ENCODE data around the gene APP.

APP gene

GRCh38 chr21:25959799-25960198 is 210.8 kb downstream of the APP start:
- WGBS, 2 experiments = 89 to 100% methylated on average over 3 of the region's 3 CpGs
- H3K9me3 ChIP-seq (ENCODE audit: control insufficient read depth, low read length) = no peaks in the 10 kb centered on the region

GRCh38 chr21:25956993-25957714 is 213.4 kb downstream of the APP start:
- 93 to 94% methylated on average over 2 of the region's 2 CpGs for WGBS, 2 experiments
- Histone ChIP-seq H3K36me3 (ENCODE audit: control insufficient read depth, insufficient read depth, low read length) (peaks cover 24% of the 10 kb centered on the region), H3K27ac (ENCODE audit: insufficient read depth, low read depth, low read length, poor library complexity, severe bottlenecking) (no peak overlapping the region), H3K4me3 (ENCODE audit: insufficient read depth, low read depth, low read length) (no peak overlapping the region), H3K27me3 (ENCODE audit: control insufficient read depth, insufficient read depth, low read length, poor library complexity, severe bottlenecking) (no peaks in the 10 kb centered on the region), H3K4me1 (ENCODE audit: control insufficient read depth, insufficient read depth, low read length) (peaks cover 13% of the 10 kb centered on the region), H3K9me3 (ENCODE audit: control insufficient read depth, low read length) (no peaks in the 10 kb centered on the region)

More at GRCh38 chr21:25959799-25960198, 210.8 kb downstream of the APP start:
- Histone ChIP-seq H3K4me1 (ENCODE audit: control insufficient read depth, insufficient read depth, low read length) (peaks cover 13% of the 10 kb centered on the region), H3K36me3 (ENCODE audit: control insufficient read depth, insufficient read depth, low read length) (peaks cover 8% of the 10 kb centered on the region), H3K4me3 (ENCODE audit: insufficient read depth, low read depth, low read length) (no peak overlapping the region), H3K27me3 (ENCODE audit: control insufficient read depth, insufficient read depth, low read length, poor library complexity, severe bottlenecking) (no peaks in the 10 kb centered on the region), H3K27ac (ENCODE audit: insufficient read depth, low read depth, low read length, poor library complexity, severe bottlenecking) (no peak overlapping the region)

- peaks cover 10% of the 10 kb centered on the region for H3K4me1 ChIP-seq (ENCODE audit: control insufficient read depth, insufficient read depth, low read length)
- H3K9me3 ChIP-seq (ENCODE audit: control insufficient read depth, low read length) = no peaks in the 10 kb centered on the region
- no peak overlapping the region for H3K27ac ChIP-seq (ENCODE audit: insufficient read depth, low read depth, low read length, poor library complexity, severe bottlenecking)
- no peaks in the 10 kb centered on the region for H3K27me3 ChIP-seq (ENCODE audit: control insufficient read depth, insufficient read depth, low read length, poor library complexity, severe bottlenecking)
- peaks cover 24% of the 10 kb centered on the region for H3K36me3 ChIP-seq (ENCODE audit: control insufficient read depth, insufficient read depth, low read length)
- WGBS, 2 experiments = 96% methylated on average over 10 to 11 of the region's 11 CpGs
- H3K4me3 ChIP-seq (ENCODE audit: insufficient read depth, low read depth, low read length) = no peak overlapping the region
These were observed 214.9 kb downstream of the APP start for GRCh38 chr21:25955646-25956045.

- no peak overlapping the region for H3K27ac ChIP-seq (ENCODE audit: insufficient read depth, low read depth, low read length, poor library complexity, severe bottlenecking)
- H3K36me3 ChIP-seq (ENCODE audit: control insufficient read depth, insufficient read depth, low read length) = peaks cover 24% of the 10 kb centered on the region
- peaks cover 9% of the 10 kb centered on the region for H3K4me1 ChIP-seq (ENCODE audit: control insufficient read depth, insufficient read depth, low read length)
- 91 to 95% methylated on average over 2 of the region's 2 CpGs for WGBS, 2 experiments
- H3K27me3 ChIP-seq (ENCODE audit: control insufficient read depth, insufficient read depth, low read length, poor library complexity, severe bottlenecking) = no peaks in the 10 kb centered on the region
- H3K4me3 ChIP-seq (ENCODE audit: insufficient read depth, low read depth, low read length) = no peak overlapping the region
- no peaks in the 10 kb centered on the region for H3K9me3 ChIP-seq (ENCODE audit: control insufficient read depth, low read length)
These were observed 216.9 kb downstream of the APP start for GRCh38 chr21:25953659-25954058.

- Histone ChIP-seq H3K27ac (ENCODE audit: insufficient read depth, low read depth, low read length, poor library complexity, severe bottlenecking) (no peak overlapping the region), H3K27me3 (ENCODE audit: control insufficient read depth, insufficient read depth, low read length, poor library complexity, severe bottlenecking) (no peaks in the 10 kb centered on the region), H3K36me3 (ENCODE audit: control insufficient read depth, insufficient read depth, low read length) (peaks cover 20% of the 10 kb centered on the region), H3K4me1 (ENCODE audit: control insufficient read depth, insufficient read depth, low read length) (peaks cover 12% of the 10 kb centered on the region), H3K9me3 (ENCODE audit: control insufficient read depth, low read length) (no peaks in the 10 kb centered on the region), H3K4me3 (ENCODE audit: insufficient read depth, low read depth, low read length) (no peak overlapping the region)
- WGBS, 2 experiments = 93 to 96% methylated on average over 3 of the region's 3 CpGs
These were observed 217.4 kb downstream of the APP start for GRCh38 chr21:25953196-25953595.

GRCh38 chr21:25952306-25952705 is 218.3 kb downstream of the APP start:
- H3K27ac ChIP-seq (ENCODE audit: insufficient read depth, low read depth, low read length, poor library complexity, severe bottlenecking) = no peak overlapping the region
- WGBS, 2 experiments = 100% methylated on average over 1 of the region's 1 CpG; no CpG with 5 or more reads in 1 of the 2 experiments
- no peaks in the 10 kb centered on the region for H3K9me3 ChIP-seq (ENCODE audit: control insufficient read depth, low read length)
- peaks cover 20% of the 10 kb centered on the region for H3K36me3 ChIP-seq (ENCODE audit: control insufficient read depth, insufficient read depth, low read length)
- H3K4me1 ChIP-seq (ENCODE audit: control insufficient read depth, insufficient read depth, low read length) = peaks cover 12% of the 10 kb centered on the region
- H3K27me3 ChIP-seq (ENCODE audit: control insufficient read depth, insufficient read depth, low read length, poor library complexity, severe bottlenecking) = no peaks in the 10 kb centered on the region
- H3K4me3 ChIP-seq (ENCODE audit: insufficient read depth, low read depth, low read length) = no peak overlapping the region

- Histone ChIP-seq H3K27ac (ENCODE audit: insufficient read depth, low read depth, low read length, poor library complexity, severe bottlenecking) (no peak overlapping the region), H3K27me3 (ENCODE audit: control insufficient read depth, insufficient read depth, low read length, poor library complexity, severe bottlenecking) (no peaks in the 10 kb centered on the region), H3K36me3 (ENCODE audit: control insufficient read depth, insufficient read depth, low read length) (peaks cover 20% of the 10 kb centered on the region), H3K9me3 (ENCODE audit: control insufficient read depth, low read length) (peaks cover 4% of the 10 kb centered on the region), H3K4me1 (ENCODE audit: control insufficient read depth, insufficient read depth, low read length) (peaks cover 12% of the 10 kb centered on the region), H3K4me3 (ENCODE audit: insufficient read depth, low read depth, low read length) (no peak overlapping the region)
- WGBS, 2 experiments = 0% methylated on average over 1 of the region's 1 CpG
These were observed 220.9 kb downstream of the APP start for GRCh38 chr21:25949701-25950100.

- 95 to 98% methylated on average over 3 of the region's 3 CpGs for WGBS, 2 experiments
- H3K27ac ChIP-seq (ENCODE audit: insufficient read depth, low read depth, low read length, poor library complexity, severe bottlenecking) = no peak overlapping the region
- H3K36me3 ChIP-seq (ENCODE audit: control insufficient read depth, insufficient read depth, low read length) = peaks cover 5% of the 10 kb centered on the region
- H3K4me3 ChIP-seq (ENCODE audit: insufficient read depth, low read depth, low read length) = no peak overlapping the region
- H3K4me1 ChIP-seq (ENCODE audit: control insufficient read depth, insufficient read depth, low read length) = peaks cover 7% of the 10 kb centered on the region
- no peaks in the 10 kb centered on the region for H3K27me3 ChIP-seq (ENCODE audit: control insufficient read depth, insufficient read depth, low read length, poor library complexity, severe bottlenecking)
- peaks cover 4% of the 10 kb centered on the region for H3K9me3 ChIP-seq (ENCODE audit: control insufficient read depth, low read length)
These were observed 225.8 kb downstream of the APP start for GRCh38 chr21:25944672-25945213.

GRCh38 chr21:25944082-25944481 is 226.5 kb downstream of the APP start:
- Histone ChIP-seq H3K27me3 (ENCODE audit: control insufficient read depth, insufficient read depth, low read length, poor library complexity, severe bottlenecking) (no peaks in the 10 kb centered on the region), H3K27ac (ENCODE audit: insufficient read depth, low read depth, low read length, poor library complexity, severe bottlenecking) (no peak overlapping the region), H3K36me3 (ENCODE audit: control insufficient read depth, insufficient read depth, low read length) (peaks cover 5% of the 10 kb centered on the region), H3K4me3 (ENCODE audit: insufficient read depth, low read depth, low read length) (no peak overlapping the region), H3K9me3 (ENCODE audit: control insufficient read depth, low read length) (peaks cover 4% of the 10 kb centered on the region), H3K4me1 (ENCODE audit: control insufficient read depth, insufficient read depth, low read length) (peaks cover 7% of the 10 kb centered on the region)
- WGBS, 2 experiments = 92 to 97% methylated on average over 7 of the region's 7 CpGs

- H3K27ac ChIP-seq (ENCODE audit: insufficient read depth, low read depth, low read length, poor library complexity, severe bottlenecking) = no peak overlapping the region
- H3K4me3 ChIP-seq (ENCODE audit: insufficient read depth, low read depth, low read length) = no peak overlapping the region
- H3K4me1 ChIP-seq (ENCODE audit: control insufficient read depth, insufficient read depth, low read length) = no peaks in the 10 kb centered on the region
- 94 to 95% methylated on average over 9 of the region's 9 CpGs for WGBS, 2 experiments
- peaks cover 5% of the 10 kb centered on the region for H3K36me3 ChIP-seq (ENCODE audit: control insufficient read depth, insufficient read depth, low read length)
- peaks cover 4% of the 10 kb centered on the region for H3K9me3 ChIP-seq (ENCODE audit: control insufficient read depth, low read length)
- no peaks in the 10 kb centered on the region for H3K27me3 ChIP-seq (ENCODE audit: control insufficient read depth, insufficient read depth, low read length, poor library complexity, severe bottlenecking)
These were observed 228.4 kb downstream of the APP start for GRCh38 chr21:25942135-25942534.
